ENCODE measurements around the gene ASCL1.

GRCh38 chr12:102959391-102959790 lies 1.9 kb downstream of the ASCL1 start:
- no peak for TF ChIP-seq CTCF (conservative IDR thresholded peaks at IDR 0.05; ENCODE audit: low read depth, low read length)
- TF ChIP-seq EZH2 (IDR thresholded peaks at IDR 0.05; ENCODE audit: borderline replicate concordance, low read depth, low read length, poor library complexity, severe bottlenecking) = no peak
